DOHH2 (cell line): ENCODE results near the gene SLC50A1.

Experiments used
- EZH2phosphoT487 ChIP-seq: fragments of 200-600 bp; sonication (generic); IDR thresholded peaks from 2 replicates; pipeline ENCODE4 v1.6.1; 2017; ENCODE audit warnings: borderline replicate concordance, mild to moderate bottlenecking, antibody characterized with exemption, low read length, moderate library complexity, mixed read lengths
- TF ChIP-seq, protein P1 (sequence below): fragments of 200-600 bp; sonication (generic); IDR thresholded peaks from one replicate; pipeline ENCODE4 v1.5.1; 2014; ENCODE audit warnings: antibody characterized with exemption, mild to moderate bottlenecking, low read depth, low read length; ENCODE audit not compliant: poor library complexity, severe bottlenecking

DNA sequence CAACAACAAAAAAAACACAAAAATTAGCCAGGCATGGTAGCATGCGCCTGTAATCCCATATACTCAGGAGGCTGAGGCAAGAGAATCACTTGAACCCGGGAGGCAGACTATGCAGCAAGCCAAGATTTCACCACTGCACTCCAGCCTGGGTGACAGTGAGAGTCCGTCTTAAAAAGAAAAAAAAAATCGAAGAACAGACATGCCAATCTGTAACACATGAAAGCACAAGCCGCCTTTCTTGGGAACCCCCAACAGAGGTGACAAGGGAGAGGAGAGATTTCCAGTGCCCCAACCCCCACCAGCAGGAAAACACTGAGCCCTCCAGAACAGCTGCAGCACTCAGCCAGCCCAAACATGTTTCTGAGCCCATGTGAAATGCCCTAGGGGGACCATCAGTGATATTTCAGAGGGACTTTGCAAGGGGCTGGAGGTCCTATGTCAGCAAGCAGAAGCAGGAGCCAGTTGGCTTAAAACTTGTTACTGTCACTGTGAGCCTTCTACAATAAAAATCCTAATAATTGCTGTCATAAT lies 22.1 kb upstream of the SLC50A1 start:
- TF ChIP-seq, protein P1, sequence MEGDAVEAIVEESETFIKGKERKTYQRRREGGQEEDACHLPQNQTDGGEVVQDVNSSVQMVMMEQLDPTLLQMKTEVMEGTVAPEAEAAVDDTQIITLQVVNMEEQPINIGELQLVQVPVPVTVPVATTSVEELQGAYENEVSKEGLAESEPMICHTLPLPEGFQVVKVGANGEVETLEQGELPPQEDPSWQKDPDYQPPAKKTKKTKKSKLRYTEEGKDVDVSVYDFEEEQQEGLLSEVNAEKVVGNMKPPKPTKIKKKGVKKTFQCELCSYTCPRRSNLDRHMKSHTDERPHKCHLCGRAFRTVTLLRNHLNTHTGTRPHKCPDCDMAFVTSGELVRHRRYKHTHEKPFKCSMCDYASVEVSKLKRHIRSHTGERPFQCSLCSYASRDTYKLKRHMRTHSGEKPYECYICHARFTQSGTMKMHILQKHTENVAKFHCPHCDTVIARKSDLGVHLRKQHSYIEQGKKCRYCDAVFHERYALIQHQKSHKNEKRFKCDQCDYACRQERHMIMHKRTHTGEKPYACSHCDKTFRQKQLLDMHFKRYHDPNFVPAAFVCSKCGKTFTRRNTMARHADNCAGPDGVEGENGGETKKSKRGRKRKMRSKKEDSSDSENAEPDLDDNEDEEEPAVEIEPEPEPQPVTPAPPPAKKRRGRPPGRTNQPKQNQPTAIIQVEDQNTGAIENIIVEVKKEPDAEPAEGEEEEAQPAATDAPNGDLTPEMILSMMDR: no peak
- no peak for TF ChIP-seq EZH2phosphoT487
